Adipose tissue (tissue), 3 donors: ENCODE measurements around the gene PODXL. TPM values are rescaled to one million over a fixed set of nuclear protein-coding genes. Genes with fewer than 3 reads are reported as not detected.

Experiments
- H3K27ac ChIP-seq: one replicate; pipeline ENCODE4 v1.5.1; 2013; ENCODE audit warnings: low read depth, low read length
- WGBS, 3 donors: extraction: QIAGEN DNeasy Blood & Tissue Kit; methylation state at CpG; one replicate each; pipeline ENCODE4 v1.1.7; 2013; 5-methylcytosine and 5-hydroxymethylcytosine counted together
- polyA plus RNA-seq, 3 donors: library from polyadenylated mRNA; stranded (reverse); fragments of 200-250 nt; gene quantifications; one replicate each; pipeline ENCODE4 v1.2.3, GENCODE V29; 2013
- donor health status: healthy with polysubstance abuse.
- donor health status: Bipolar disorder and iron deficiency.
- donor health status: healthy.

Gene PODXL
- polyA plus RNA-seq, 3 donors, result 16.5 to 40.3 (median 31.1) TPM

- no peak overlapping the region for H3K27ac ChIP-seq
- WGBS, 3 donors, result 47 to 74% (median 72%) methylated on average over 6 of the region's 6 CpGs
These were observed 52.8 kb downstream of the PODXL start for GRCh38 chr7:131503639-131504038.

GRCh38 chr7:131502810-131503508, 53.5 kb downstream of the PODXL start:
- no peak overlapping the region for H3K27ac ChIP-seq
- WGBS, 3 donors, result 53 to 65% (median 55%) methylated on average over 9 of the region's 9 CpGs

GRCh38 chr7:131501930-131502685, 54.3 kb downstream of the PODXL start:
- 69 to 76% (median 69%) methylated on average over 14 of the region's 14 CpGs for WGBS, 3 donors
- H3K27ac ChIP-seq, result no peak overlapping the region

- 41 to 77% (median 68%) methylated on average over 3 of the region's 3 CpGs for WGBS, 3 donors
- no peak overlapping the region for H3K27ac ChIP-seq
These were observed 55.0 kb downstream of the PODXL start for GRCh38 chr7:131501422-131501821.

- no peak overlapping the region for H3K27ac ChIP-seq
- WGBS, 3 donors, result 91 to 95% (median 92%) methylated on average over 1 of the region's 1 CpG
These were observed 56.1 kb downstream of the PODXL start for GRCh38 chr7:131500357-131500756.

- H3K27ac ChIP-seq, result no peak overlapping the region
- WGBS, 3 donors, result 87 to 93% (median 90%) methylated on average over 6 of the region's 6 CpGs
These were observed 56.6 kb downstream of the PODXL start for GRCh38 chr7:131499801-131500200.

- 70 to 77% (median 74%) methylated on average over 4 of the region's 4 CpGs for WGBS, 3 donors
- H3K27ac ChIP-seq, result no peak overlapping the region
These were observed 58.1 kb downstream of the PODXL start for GRCh38 chr7:131498237-131498885.

- no peak overlapping the region for H3K27ac ChIP-seq
- WGBS, 3 donors, result 54 to 61% (median 56%) methylated on average over 7 of the region's 7 CpGs
These were observed 59.0 kb downstream of the PODXL start for GRCh38 chr7:131497454-131497853.

GRCh38 chr7:131495669-131496498, 60.5 kb downstream of the PODXL start:
- H3K27ac ChIP-seq, result no peak overlapping the region
- 80 to 96% (median 81%) methylated on average over 7 of the region's 7 CpGs for WGBS, 3 donors

- no peak overlapping the region for H3K27ac ChIP-seq
- 78 to 92% (median 88%) methylated on average over 2 of the region's 2 CpGs for WGBS, 3 donors
These were observed 62.2 kb downstream of the PODXL start for GRCh38 chr7:131494182-131494581.

GRCh38 chr7:131493581-131493980, 62.8 kb downstream of the PODXL start:
- no peak overlapping the region for H3K27ac ChIP-seq

GRCh38 chr7:131493081-131493480, 63.3 kb downstream of the PODXL start:
- 67 to 91% (median 88%) methylated on average over 2 of the region's 2 CpGs for WGBS, 3 donors
- no peak overlapping the region for H3K27ac ChIP-seq

- 96 to 99% (median 98%) methylated on average over 4 of the region's 4 CpGs for WGBS, 3 donors
- H3K27ac ChIP-seq, result no peak overlapping the region
These were observed 66.5 kb downstream of the PODXL start for GRCh38 chr7:131489881-131490280.

- no peak overlapping the region for H3K27ac ChIP-seq
- 78 to 83% (median 78%) methylated on average over 1 of the region's 1 CpG for WGBS, 3 donors
These were observed 67.2 kb downstream of the PODXL start for GRCh38 chr7:131489196-131489595.

- no peak overlapping the region for H3K27ac ChIP-seq
- 63 to 77% (median 70%) methylated on average over 2 of the region's 2 CpGs for WGBS, 3 donors
These were observed 68.1 kb downstream of the PODXL start for GRCh38 chr7:131488361-131488760.

GRCh38 chr7:131487217-131487616, 69.2 kb downstream of the PODXL start:
- H3K27ac ChIP-seq, result no peak overlapping the region
- 38 to 87% (median 70%) methylated on average over 1 of the region's 1 CpG for WGBS, 3 donors

- WGBS, 3 donors, result 84 to 90% (median 85%) methylated on average over 2 of the region's 2 CpGs
- H3K27ac ChIP-seq, result no peak overlapping the region
These were observed 70.1 kb downstream of the PODXL start for GRCh38 chr7:131486346-131486745.

GRCh38 chr7:131483586-131483985, 72.8 kb downstream of the PODXL start:
- WGBS, 3 donors, result 94 to 97% (median 94%) methylated on average over 2 of the region's 2 CpGs
- H3K27ac ChIP-seq, result no peak overlapping the region

GRCh38 chr7:131482800-131483199, 73.6 kb downstream of the PODXL start:
- WGBS, 3 donors, result 95 to 100% (median 99%) methylated on average over 2 of the region's 2 CpGs
- H3K27ac ChIP-seq, result no peak overlapping the region
